Dedifferentiated amniotic fluid mesenchymal stem cell (primary cell): Measurements from ENCODE around the gene IDH3G.

Experiments used
- DNase-seq: peaks from one replicate; pipeline ENCODE4 v3.0.0-alpha.2; 2016; ENCODE audit errors: extremely low spot score

Gene IDH3G

GRCh38 chrX:153791104-153791852 lies 2.9 kb downstream of the IDH3G start:
- no peak for DNase-seq

GRCh38 chrX:153789654-153790053 lies 4.5 kb downstream of the IDH3G start:
- no peak for DNase-seq

GRCh38 chrX:153786669-153787068 lies 7.5 kb downstream of the IDH3G start:
- no peak for DNase-seq

- no peak for DNase-seq
These were observed 9.7 kb downstream of the IDH3G start for GRCh38 chrX:153784325-153784967.

GRCh38 chrX:153783378-153784013 lies 10.7 kb downstream of the IDH3G start:
- DNase-seq, result no peak

GRCh38 chrX:153782871-153783270 lies 11.3 kb downstream of the IDH3G start:
- DNase-seq, result no peak

GRCh38 chrX:153782313-153782712 lies 11.9 kb downstream of the IDH3G start:
- no peak for DNase-seq

GRCh38 chrX:153781428-153782047 lies 12.6 kb downstream of the IDH3G start:
- DNase-seq, result no peak

- no peak for DNase-seq
These were observed 13.3 kb downstream of the IDH3G start, which contains the start of gene SRPK3 for GRCh38 chrX:153780678-153781427. Gene SRPK3 (plus strand): TSS chrX:153781041. CDS start chrX:153781087, 46 bp downstream.

GRCh38 chrX:153779891-153780677 lies 14.1 kb downstream of the IDH3G start:
- DNase-seq, result no peak

GRCh38 chrX:153778684-153779101 lies 15.5 kb downstream of the IDH3G start:
- DNase-seq, result no peak

- DNase-seq, result no peak
These were observed 16.0 kb downstream of the IDH3G start for GRCh38 chrX:153778181-153778580.

- DNase-seq, result no peak
These were observed 16.7 kb downstream of the IDH3G start for GRCh38 chrX:153777261-153778090.

GRCh38 chrX:153776611-153777045 lies 17.5 kb downstream of the IDH3G start:
- DNase-seq, result no peak

- no peak for DNase-seq
These were observed 18.0 kb downstream of the IDH3G start for GRCh38 chrX:153776120-153776599.

- no peak for DNase-seq
These were observed 18.7 kb downstream of the IDH3G start for GRCh38 chrX:153775293-153776119.

GRCh38 chrX:153774576-153775292 lies 19.4 kb downstream of the IDH3G start:
- no peak for DNase-seq
